ENCODE data around the gene RANBP1. TPM values are rescaled to one million over a fixed set of nuclear protein-coding genes. Genes with fewer than 3 reads are reported as not detected.

The RANBP1 gene
- total RNA-seq, 1 donor from 2014 or later = 177 TPM

- DNase-seq (ENCODE audit: extremely low spot score in 2 of 2) = no peak
- H3K9me3 ChIP-seq = no peaks in the 10 kb centered on the region
- no peak overlapping the region for H3K27ac ChIP-seq
- H3K4me1 ChIP-seq = peaks cover 19% of the 10 kb centered on the region
- H3K36me3 ChIP-seq = peaks cover 0 to 32% of the 10 kb centered on the region in 2 donors
- H3K27me3 ChIP-seq = no peaks in the 10 kb centered on the region
- intact Hi-C loops (cut with DNase I) = no loop called here
- H3K4me3 ChIP-seq = no peak overlapping the region
- no peak for TF ChIP-seq POLR2AphosphoS5 (IDR thresholded peaks at IDR 0.05; ENCODE audit: insufficient read depth in 1 of 2, low read depth in 1 of 2)
- TF ChIP-seq CTCF (IDR thresholded peaks at IDR 0.05) = no peak
- TF ChIP-seq POLR2A (IDR thresholded peaks at IDR 0.05) = no peak
Measured at GRCh38 chr22:20127869-20128618, 12.1 kb downstream of the RANBP1 start.

GRCh38 chr22:20128619-20128901 is 12.7 kb downstream of the RANBP1 start:
- H3K36me3 ChIP-seq = peaks cover 0 to 32% of the 10 kb centered on the region in 2 donors
- no peaks in the 10 kb centered on the region for H3K9me3 ChIP-seq
- peaks cover 24% of the 10 kb centered on the region for H3K4me1 ChIP-seq
- TF ChIP-seq POLR2AphosphoS5 (IDR thresholded peaks at IDR 0.05; ENCODE audit: insufficient read depth in 1 of 2, low read depth in 1 of 2) = no peak
- no peak for TF ChIP-seq POLR2A (IDR thresholded peaks at IDR 0.05)
- TF ChIP-seq CTCF (IDR thresholded peaks at IDR 0.05) = no peak
- H3K27ac ChIP-seq = no peak overlapping the region
- intact Hi-C loops (cut with DNase I) = no loop called here
- no peaks in the 10 kb centered on the region for H3K27me3 ChIP-seq
- H3K4me3 ChIP-seq = no peak overlapping the region
- DNase-seq (ENCODE audit: extremely low spot score in 2 of 2) = no peak

DNA sequence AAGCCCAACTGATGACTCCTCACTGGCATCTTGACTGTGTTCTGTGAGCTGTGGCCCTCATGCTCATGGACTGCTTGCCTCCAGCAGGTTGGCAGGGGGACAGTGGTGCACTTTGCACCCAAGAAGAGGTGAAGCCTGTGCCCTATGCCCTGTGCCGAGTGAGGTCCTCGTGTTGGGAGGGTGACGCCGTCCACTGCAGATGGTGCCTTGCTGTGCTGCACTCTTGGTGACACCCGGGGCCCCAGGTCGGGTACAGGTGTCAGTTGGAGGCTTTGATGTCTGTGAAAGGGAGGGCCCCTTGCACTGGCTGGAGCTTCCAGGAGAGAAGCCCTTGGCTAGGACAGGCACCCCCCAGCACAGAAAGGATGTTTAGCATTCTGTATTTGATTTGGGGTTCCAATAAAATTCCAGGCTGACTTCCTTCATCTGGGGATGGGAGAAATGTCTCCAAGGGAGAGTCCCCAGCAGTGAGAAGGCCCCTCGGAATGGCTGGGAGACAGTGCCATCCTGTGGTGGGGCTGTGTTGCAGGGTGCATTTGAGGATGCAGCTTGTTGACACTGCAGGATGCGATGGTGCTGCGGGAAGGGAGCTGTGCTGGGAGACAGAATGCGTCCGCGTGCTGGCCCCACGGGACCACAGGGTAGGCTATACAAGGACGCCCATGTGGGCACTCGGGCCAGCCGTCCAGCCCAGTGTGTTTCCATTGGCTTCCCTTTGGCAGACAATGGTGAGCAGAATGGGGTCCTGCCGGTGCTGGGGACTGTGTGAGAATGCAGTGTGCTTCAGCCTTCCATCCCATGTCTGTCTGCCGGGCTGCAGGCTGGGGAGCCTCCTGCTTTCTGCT is 13.2 kb downstream of the RANBP1 start:
- H3K27ac ChIP-seq = no peak overlapping the region
- H3K9me3 ChIP-seq = no peaks in the 10 kb centered on the region
- H3K4me3 ChIP-seq = no peak overlapping the region
- no peak for DNase-seq (ENCODE audit: extremely low spot score in 2 of 2)
- peaks cover 0 to 28% of the 10 kb centered on the region in 2 donors for H3K36me3 ChIP-seq
- no peaks in the 10 kb centered on the region for H3K27me3 ChIP-seq
- intact Hi-C loops (cut with DNase I) = no loop called here
- H3K4me1 ChIP-seq = peaks cover 30% of the 10 kb centered on the region
- no peak for TF ChIP-seq CTCF (IDR thresholded peaks at IDR 0.05)
- no peak for TF ChIP-seq POLR2AphosphoS5 (IDR thresholded peaks at IDR 0.05; ENCODE audit: insufficient read depth in 1 of 2, low read depth in 1 of 2)
- no peak for TF ChIP-seq POLR2A (IDR thresholded peaks at IDR 0.05)

GRCh38 chr22:20129747-20130014 is 13.8 kb downstream of the RANBP1 start:
- Histone ChIP-seq H3K4me1 (peaks cover 35% of the 10 kb centered on the region), H3K36me3 (peaks cover 0 to 23% of the 10 kb centered on the region in 2 donors), H3K27ac (no peak overlapping the region), H3K9me3 (no peaks in the 10 kb centered on the region), H3K27me3 (no peaks in the 10 kb centered on the region), H3K4me3 (no peak overlapping the region)
- DNase-seq (ENCODE audit: extremely low spot score in 2 of 2) = no peak
- intact Hi-C loops (cut with DNase I) = loop anchor here (2.0 kb wide), 1 partner anchor 49 kb away; the partner anchor contains the start of gene DGCR8
- TF ChIP-seq POLR2AphosphoS5 (IDR thresholded peaks at IDR 0.05; ENCODE audit: insufficient read depth in 1 of 2, low read depth in 1 of 2) (no peak), CTCF (IDR thresholded peaks at IDR 0.05) (no peak), POLR2A (IDR thresholded peaks at IDR 0.05) (no peak)

- DNase-seq (ENCODE audit: extremely low spot score in 2 of 2) = no peak
- H3K27ac ChIP-seq = peak overlapping the region; percentile 89
- no peak for TF ChIP-seq CTCF (IDR thresholded peaks at IDR 0.05)
- no peak for TF ChIP-seq POLR2A (IDR thresholded peaks at IDR 0.05)
- TF ChIP-seq POLR2AphosphoS5 (IDR thresholded peaks at IDR 0.05; ENCODE audit: insufficient read depth in 1 of 2, low read depth in 1 of 2) = no peak
- intact Hi-C loops (cut with DNase I) = loop anchor here (2.0 kb wide), 1 partner anchor 50 kb away; the partner anchor contains the start of gene DGCR8
- peaks cover 42% of the 10 kb centered on the region for H3K4me1 ChIP-seq
- H3K4me3 ChIP-seq = peak overlapping the region in 1 of 2 donors; percentile 97
- H3K27me3 ChIP-seq = no peaks in the 10 kb centered on the region
- peaks cover 0 to 16% of the 10 kb centered on the region in 2 donors for H3K36me3 ChIP-seq
- H3K9me3 ChIP-seq = no peaks in the 10 kb centered on the region
Measured at GRCh38 chr22:20130319-20130718, 14.4 kb downstream of the RANBP1 start.

All from vagina (tissue), 2 donors.